NCI-H1694 (cell line): ENCODE results near the gene LRRTM4.

ENCODE experiments used
- DNase-seq: peaks from one replicate; lab custom pipeline; 2025; lab: John Stamatoyannopoulos, UW

LRRTM4 gene

GRCh38 chr2:77521931-77522470, at the start of gene LRRTM4:
TSS of gene LRRTM4 (minus strand) at chr2:77522376.
- peak; percentile 52 for DNase-seq

- no peak for DNase-seq
Measured at GRCh38 chr2:77571545-77571944, 49.4 kb upstream of the LRRTM4 start.

- no peak for DNase-seq
Measured at GRCh38 chr2:77567723-77568122, 45.5 kb upstream of the LRRTM4 start.

GRCh38 chr2:77566582-77566981, 44.4 kb upstream of the LRRTM4 start:
- DNase-seq: no peak

GRCh38 chr2:77566131-77566530, 44.0 kb upstream of the LRRTM4 start:
- DNase-seq: no peak

- DNase-seq: no peak
Measured at GRCh38 chr2:77552956-77553355, 30.8 kb upstream of the LRRTM4 start.

GRCh38 chr2:77538031-77538430, 15.9 kb upstream of the LRRTM4 start:
- DNase-seq: no peak

GRCh38 chr2:77522888-77523287, 712 bp upstream of the LRRTM4 start:
- no peak for DNase-seq

- DNase-seq: no peak
Measured at GRCh38 chr2:77521548-77521891, 656 bp downstream of the LRRTM4 start.

- DNase-seq: no peak
Measured at GRCh38 chr2:77520641-77521547, 1.3 kb downstream of the LRRTM4 start.

GRCh38 chr2:77519888-77520506, 2.2 kb downstream of the LRRTM4 start:
- no peak for DNase-seq

GRCh38 chr2:77519164-77519887, 2.9 kb downstream of the LRRTM4 start:
- DNase-seq: no peak

GRCh38 chr2:77518311-77518710, 3.9 kb downstream of the LRRTM4 start:
- no peak for DNase-seq

GRCh38 chr2:77513191-77513590, 9.0 kb downstream of the LRRTM4 start:
- no peak for DNase-seq

GRCh38 chr2:77512507-77512906, 9.7 kb downstream of the LRRTM4 start:
- DNase-seq: no peak

- DNase-seq: no peak
Measured at GRCh38 chr2:77508511-77508910, 13.7 kb downstream of the LRRTM4 start.

- no peak for DNase-seq
Measured at GRCh38 chr2:77507657-77508056, 14.5 kb downstream of the LRRTM4 start.

GRCh38 chr2:77488141-77488540, 34.0 kb downstream of the LRRTM4 start:
- DNase-seq: no peak

- no peak for DNase-seq
Measured at GRCh38 chr2:77487074-77487803, 34.9 kb downstream of the LRRTM4 start.

- no peak for DNase-seq
Measured at GRCh38 chr2:77484026-77484425, 38.1 kb downstream of the LRRTM4 start.

GRCh38 chr2:77479895-77480294, 42.3 kb downstream of the LRRTM4 start:
- no peak for DNase-seq

GRCh38 chr2:77479395-77479794, 42.8 kb downstream of the LRRTM4 start:
- DNase-seq: no peak
